GM10248 (cell line): Measurements from ENCODE around the gene ALDH1L2.

Source experiments
- CTCF ChIA-PET: fragments of 300-600 bp; sonication (Branson Sonifier 250); formaldehyde crosslinking; extraction: SDS; loops from one replicate; lab custom pipeline; 2021; ENCODE audit warnings: antibody characterized with exemption; lab: Yijun Ruan, JAX
- POLR2A ChIA-PET: fragments of 350-650 bp; sonication (Branson Sonifier 250); formaldehyde crosslinking; extraction: SDS; loops from one replicate; lab custom pipeline; 2020; ENCODE audit warnings: antibody characterized with exemption; lab: Yijun Ruan, JAX
- DNase-seq: peaks from one replicate; pipeline ENCODE4 v3.0.0; 2012; ENCODE audit errors: extremely low spot score
- CTCF ChIP-seq: IDR thresholded peaks from 2 replicates; pipeline ENCODE4 v1.5.1; 2012; ENCODE audit warnings: mild to moderate bottlenecking, low read depth; ENCODE audit errors: extremely low read depth, missing control alignments, control extremely low read depth

ALDH1L2 gene

GRCh38 chr12:105018776-105019175 is 65.5 kb downstream of the ALDH1L2 start:
- TF ChIP-seq CTCF = no peak
- ChIA-PET CTCF (interaction anchor here (1.4 kb wide), 1 partner anchor 637 kb away, joined by 3 read pairs; no protein-coding TSS in a partner anchor), POLR2A (no interaction called here)
- DNase-seq = no peak

GRCh38 chr12:105018012-105018411 is 66.2 kb downstream of the ALDH1L2 start:
- ChIA-PET CTCF (interaction anchor here (1.4 kb wide), 1 partner anchor 636 kb away, joined by 3 read pairs; no protein-coding TSS in a partner anchor), POLR2A (no interaction called here)
- TF ChIP-seq CTCF = no peak
- DNase-seq = no peak

- ChIA-PET POLR2A (no interaction called here), CTCF (interaction anchor here (1.2 kb wide), 1 partner anchor 37 kb away, joined by 5 read pairs; no protein-coding TSS in a partner anchor)
- no peak for DNase-seq
- TF ChIP-seq CTCF = no peak
Observed at GRCh38 chr12:105015543-105015942, 68.7 kb downstream of the ALDH1L2 start.

- CTCF ChIA-PET = interaction anchor here (1.2 to 1.6 kb wide), 2 partner anchors 13 to 38 kb away, joined by 4 to 5 read pairs; no protein-coding TSS in a partner anchor
- POLR2A ChIA-PET = no interaction called here
- TF ChIP-seq CTCF = no peak
- no peak for DNase-seq
Observed at GRCh38 chr12:105014603-105015002, 69.7 kb downstream of the ALDH1L2 start.

GRCh38 chr12:105013892-105014291 is 70.4 kb downstream of the ALDH1L2 start:
- DNase-seq = no peak
- CTCF ChIA-PET = interaction anchor here (1.3 to 1.6 kb wide), 2 partner anchors 12 to 17 kb away, joined by 3 to 4 read pairs; no protein-coding TSS in a partner anchor
- no peak for TF ChIP-seq CTCF
- POLR2A ChIA-PET = no interaction called here

- no peak for DNase-seq
- POLR2A ChIA-PET = no interaction called here
- no peak for TF ChIP-seq CTCF
- CTCF ChIA-PET = interaction anchor here (0.9 to 1.5 kb wide), 3 partner anchors 13 to 619 kb away, joined by 3 to 4 read pairs (median 3); no protein-coding TSS in a partner anchor
Observed at GRCh38 chr12:105001476-105001875, 82.8 kb downstream of the ALDH1L2 start.
